ENCODE results near the gene AGK.

DNA sequence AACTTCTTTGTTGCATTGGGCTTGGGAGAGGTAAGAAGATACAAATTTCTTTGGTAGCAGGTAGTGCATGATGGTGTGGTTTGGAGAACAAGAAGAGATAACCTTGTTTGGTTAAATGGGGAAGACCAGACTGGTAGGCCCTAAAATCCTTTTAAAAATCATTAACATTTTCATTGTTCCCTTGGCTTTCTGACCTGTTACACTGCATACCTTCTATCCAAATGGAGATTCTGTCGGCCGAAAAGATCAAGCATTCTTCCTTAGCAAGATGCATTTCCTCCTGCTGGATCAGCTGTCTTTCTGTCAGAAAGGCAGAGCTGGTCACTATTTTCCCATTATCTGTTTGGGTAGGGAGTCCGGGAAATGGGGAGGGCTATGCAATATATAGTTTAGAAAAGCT, 33.7 kb downstream of the AGK start:
- TF ChIP-seq, protein P1, sequence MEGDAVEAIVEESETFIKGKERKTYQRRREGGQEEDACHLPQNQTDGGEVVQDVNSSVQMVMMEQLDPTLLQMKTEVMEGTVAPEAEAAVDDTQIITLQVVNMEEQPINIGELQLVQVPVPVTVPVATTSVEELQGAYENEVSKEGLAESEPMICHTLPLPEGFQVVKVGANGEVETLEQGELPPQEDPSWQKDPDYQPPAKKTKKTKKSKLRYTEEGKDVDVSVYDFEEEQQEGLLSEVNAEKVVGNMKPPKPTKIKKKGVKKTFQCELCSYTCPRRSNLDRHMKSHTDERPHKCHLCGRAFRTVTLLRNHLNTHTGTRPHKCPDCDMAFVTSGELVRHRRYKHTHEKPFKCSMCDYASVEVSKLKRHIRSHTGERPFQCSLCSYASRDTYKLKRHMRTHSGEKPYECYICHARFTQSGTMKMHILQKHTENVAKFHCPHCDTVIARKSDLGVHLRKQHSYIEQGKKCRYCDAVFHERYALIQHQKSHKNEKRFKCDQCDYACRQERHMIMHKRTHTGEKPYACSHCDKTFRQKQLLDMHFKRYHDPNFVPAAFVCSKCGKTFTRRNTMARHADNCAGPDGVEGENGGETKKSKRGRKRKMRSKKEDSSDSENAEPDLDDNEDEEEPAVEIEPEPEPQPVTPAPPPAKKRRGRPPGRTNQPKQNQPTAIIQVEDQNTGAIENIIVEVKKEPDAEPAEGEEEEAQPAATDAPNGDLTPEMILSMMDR (IDR thresholded peaks at IDR 0.05) = no peak
- TF ChIP-seq POLR2A (IDR thresholded peaks at IDR 0.05) = no peak

Data from uterus (tissue), 2 donors.